HG03097 (cell line): ENCODE data around the gene RNF207.

Experiments used
- ATAC-seq: cut with Tn5 transposase; IDR thresholded peaks from one replicate; pipeline ENCODE4 v1.9.1; 2021; ENCODE audit not compliant: unreplicated experiment, low FRiP score

The RNF207 gene, protein sequence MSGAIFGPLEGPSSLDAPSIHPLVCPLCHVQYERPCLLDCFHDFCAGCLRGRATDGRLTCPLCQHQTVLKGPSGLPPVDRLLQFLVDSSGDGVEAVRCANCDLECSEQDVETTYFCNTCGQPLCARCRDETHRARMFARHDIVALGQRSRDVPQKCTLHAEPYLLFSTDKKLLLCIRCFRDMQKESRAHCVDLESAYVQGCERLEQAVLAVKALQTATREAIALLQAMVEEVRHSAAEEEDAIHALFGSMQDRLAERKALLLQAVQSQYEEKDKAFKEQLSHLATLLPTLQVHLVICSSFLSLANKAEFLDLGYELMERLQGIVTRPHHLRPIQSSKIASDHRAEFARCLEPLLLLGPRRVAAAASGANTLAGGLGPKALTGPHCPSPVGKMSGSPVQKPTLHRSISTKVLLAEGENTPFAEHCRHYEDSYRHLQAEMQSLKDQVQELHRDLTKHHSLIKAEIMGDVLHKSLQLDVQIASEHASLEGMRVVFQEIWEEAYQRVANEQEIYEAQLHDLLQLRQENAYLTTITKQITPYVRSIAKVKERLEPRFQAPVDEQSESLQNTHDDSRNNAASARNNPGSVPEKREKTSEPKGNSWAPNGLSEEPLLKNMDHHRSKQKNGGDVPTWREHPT

DNA sequence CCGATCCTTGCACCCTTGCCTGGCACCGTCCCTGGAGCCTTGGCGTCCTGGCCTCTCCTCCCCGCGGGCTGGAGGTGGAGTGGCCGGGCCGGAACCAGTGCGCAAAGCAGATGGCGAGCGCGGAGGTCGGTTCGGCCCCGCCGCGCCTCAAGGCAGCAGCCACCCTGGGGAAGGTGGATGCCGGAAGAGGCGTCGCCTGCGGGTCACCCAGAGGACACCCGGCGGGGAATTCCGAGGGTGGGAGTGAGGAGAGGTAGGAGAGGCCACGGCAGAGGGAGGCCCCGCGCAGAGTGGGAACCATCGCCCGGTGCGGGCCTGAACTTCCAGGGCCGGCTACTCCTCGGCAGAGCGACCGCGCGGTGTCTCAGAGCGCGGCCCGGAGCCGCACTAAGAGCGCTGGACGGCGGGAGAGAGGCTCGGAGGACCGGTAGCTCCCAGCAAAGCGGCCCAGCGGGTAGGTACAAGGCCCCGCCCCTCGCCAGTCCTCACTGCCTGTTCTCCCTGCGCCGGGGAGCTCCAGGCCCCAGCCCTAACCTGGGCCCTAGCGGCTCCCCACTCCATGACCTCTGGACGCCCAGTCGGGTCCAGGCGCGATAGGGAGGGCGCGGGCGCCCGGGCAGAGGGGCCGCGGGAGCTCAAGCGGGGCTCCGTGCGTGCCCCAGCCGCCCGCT lies at the start of gene RNF207:
Gene RNF207, plus strand, starts transcription at position 271 of the 671 bp plus-strand sequence. CDS start 417 bp downstream, outside the sequence.
- peak; percentile 57 for ATAC-seq

GRCh38 chr1:6157132-6157527 lies 48.8 kb upstream of the RNF207 start:
- ATAC-seq = no peak

- ATAC-seq = no peak
Observed at GRCh38 chr1:6157528-6158174, 48.3 kb upstream of the RNF207 start.

GRCh38 chr1:6158181-6158580 lies 47.7 kb upstream of the RNF207 start:
- no peak for ATAC-seq

DNA sequence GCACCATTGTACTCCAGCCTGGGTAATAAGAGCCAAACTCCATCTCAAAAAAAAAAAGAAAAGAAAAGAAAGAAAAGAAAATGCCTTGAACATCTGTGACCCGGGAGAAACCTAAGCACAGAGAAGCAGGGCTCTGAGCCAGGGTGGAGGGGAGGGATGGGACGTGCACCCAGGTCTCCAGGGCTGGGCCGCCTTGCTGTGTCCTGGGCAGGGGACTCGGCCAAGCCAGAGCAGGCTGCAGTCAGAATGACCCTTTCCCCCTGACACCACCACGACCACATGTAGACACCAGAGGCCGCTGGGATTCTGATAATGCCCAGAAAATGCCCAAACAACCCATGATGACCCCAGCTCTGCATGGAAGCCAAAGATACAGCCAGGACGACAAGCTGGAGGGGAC lies 43.6 kb upstream of the RNF207 start:
- ATAC-seq = no peak

DNA sequence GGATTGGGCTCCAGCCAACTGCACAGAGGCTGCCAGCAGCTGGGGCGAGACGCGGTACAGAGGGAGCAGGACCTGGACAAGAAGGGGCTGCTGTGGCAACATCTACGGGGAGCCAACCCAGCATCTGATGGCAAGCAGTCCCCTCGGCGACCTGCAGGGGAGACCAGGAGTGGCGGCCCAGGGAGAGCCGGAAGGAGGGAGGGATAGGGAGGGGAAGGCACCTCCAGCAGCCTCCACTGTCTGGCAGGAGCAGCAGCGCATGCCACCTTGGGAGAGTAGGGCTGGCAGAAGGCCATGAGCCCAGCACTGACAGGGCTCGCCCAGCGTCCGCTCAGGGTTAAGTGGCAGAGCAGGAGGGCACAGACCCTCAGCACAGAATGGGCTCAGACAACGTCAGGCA lies 43.1 kb upstream of the RNF207 start:
- no peak for ATAC-seq

DNA sequence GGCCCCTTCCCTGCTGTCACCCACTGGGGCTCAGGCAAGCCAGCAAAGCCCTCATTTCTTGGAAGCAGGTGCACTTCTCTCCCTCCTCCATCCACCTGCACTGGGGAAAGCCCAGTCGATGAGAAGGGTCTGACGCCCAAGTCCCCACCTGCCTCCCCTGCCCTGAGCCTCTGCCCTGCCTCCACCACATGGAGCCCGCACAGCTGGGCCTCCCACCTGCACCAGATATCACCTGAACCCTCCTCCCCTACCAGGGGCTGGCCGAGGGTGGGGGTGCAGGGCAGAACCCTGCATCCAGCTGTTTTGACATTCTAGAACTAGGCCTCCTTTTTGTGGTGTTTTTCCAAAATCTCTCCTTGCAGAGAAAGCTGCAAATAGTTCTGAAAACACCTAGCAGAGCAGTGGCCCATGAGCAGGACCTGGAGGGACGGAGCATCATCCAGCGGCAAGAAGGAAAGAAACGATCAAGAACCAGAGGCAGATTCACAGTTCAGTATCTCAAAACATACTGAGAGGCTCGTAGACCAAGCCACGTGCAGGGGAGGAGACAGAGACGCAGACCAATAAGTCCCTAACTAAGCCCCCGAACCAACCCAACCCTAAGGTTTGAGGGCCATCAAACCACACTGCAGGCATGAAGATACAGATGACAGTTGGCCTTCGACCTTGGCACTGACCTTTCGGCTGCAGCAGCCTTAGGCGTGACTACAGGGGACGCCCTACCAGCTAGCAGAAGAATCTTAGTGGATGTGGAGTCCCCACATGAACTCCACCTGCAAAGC lies 42.5 kb upstream of the RNF207 start:
- no peak for ATAC-seq

DNA sequence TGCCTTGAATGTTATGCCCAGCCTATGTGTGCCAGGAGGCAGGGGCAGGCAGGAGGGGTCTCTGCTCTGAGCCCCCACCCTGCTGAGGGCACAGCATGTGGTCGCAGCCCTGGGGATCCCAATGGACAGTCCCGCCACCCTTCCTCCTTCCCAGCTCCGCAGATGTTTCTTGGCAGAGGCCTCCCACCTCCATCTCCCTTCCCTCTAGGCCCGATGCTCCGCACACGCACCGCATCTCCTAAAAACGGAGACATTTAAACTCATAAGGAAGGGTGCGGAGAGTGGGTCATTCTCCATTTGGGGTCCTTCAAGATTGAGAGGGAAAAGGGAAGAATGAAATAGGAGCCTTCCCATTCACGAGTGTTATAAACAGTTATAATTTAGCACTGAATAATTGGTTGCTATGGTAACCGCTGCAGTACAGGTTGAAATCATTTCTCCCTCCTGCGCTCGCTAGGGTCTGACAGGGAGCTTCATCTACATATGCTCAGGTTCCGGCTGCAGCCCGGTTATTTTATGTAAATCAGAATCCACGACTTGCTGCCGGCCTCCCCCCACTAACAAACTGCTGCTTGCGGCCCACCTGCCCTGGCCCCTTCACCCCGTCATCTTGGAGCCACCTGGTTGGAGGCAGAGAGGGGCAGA lies 41.8 kb upstream of the RNF207 start:
- no peak for ATAC-seq

DNA sequence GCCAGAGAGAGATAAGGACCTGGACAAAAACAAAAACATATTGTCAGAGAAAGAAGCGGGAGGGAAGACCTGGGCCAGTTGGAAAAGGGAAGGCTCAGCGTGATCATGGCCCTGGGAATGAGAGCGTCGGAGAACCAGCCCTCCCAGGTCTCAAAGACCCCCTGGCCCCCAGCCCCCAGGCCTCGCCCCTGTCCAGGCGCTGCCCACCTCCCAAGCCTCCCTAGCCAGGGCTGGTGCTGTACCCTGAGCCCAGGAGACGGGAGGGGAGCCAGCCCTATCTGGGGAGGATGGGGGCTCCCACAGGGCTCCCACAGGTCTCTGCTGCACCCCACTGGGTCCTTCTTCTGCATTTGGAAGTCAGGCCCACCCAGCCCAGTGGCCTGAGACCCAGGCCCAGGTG lies 40.9 kb upstream of the RNF207 start:
- ATAC-seq = no peak

DNA sequence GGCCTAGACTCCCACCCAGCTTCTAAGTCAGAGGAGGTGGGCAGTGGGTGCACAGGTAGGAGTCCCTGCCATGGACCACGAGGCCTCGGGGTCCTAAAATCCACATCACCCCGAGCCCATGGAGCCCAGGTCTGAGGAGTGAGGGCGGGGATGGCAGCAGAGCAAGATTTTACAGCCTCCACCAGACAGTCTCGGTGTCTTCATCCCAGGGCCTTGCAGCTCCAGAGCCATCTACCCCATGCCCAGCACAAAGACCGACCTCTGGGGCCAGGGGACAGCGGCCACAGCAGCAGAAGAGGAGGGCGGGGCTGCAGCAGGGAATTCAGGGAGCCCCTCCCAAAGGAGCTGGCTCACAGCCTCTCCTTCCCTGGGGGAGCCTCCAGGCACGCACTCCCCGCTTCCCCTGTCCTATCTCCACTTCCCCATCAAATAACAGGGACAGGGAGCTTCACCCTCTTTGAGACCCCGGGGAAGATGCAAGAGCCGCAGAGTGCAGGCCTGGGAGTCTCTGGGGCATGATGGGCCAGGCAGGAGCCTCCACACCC lies 40.4 kb upstream of the RNF207 start:
- ATAC-seq = no peak

DNA sequence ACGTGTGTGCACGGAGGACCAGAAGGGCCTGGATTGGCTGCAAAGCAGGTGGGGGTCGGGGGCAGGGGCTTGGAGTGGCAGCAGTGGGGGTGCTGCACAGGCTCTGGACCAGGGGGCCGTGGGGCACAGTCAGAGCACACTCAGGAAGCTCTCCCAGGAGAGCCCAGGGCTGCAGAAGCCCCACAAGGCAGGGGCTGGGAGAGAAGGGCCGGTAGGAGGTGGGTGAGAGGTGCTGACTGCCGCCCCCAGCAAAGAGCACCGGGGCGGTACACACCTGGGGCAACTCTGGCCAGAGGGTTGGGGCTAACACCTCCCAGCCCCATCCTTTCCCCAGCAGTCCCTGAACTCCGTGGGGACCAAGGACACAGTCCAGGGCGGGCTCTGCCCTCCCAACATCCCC lies 39.7 kb upstream of the RNF207 start:
- ATAC-seq = no peak

GRCh38 chr1:6166655-6167390 lies 39.1 kb upstream of the RNF207 start:
- ATAC-seq = no peak

DNA sequence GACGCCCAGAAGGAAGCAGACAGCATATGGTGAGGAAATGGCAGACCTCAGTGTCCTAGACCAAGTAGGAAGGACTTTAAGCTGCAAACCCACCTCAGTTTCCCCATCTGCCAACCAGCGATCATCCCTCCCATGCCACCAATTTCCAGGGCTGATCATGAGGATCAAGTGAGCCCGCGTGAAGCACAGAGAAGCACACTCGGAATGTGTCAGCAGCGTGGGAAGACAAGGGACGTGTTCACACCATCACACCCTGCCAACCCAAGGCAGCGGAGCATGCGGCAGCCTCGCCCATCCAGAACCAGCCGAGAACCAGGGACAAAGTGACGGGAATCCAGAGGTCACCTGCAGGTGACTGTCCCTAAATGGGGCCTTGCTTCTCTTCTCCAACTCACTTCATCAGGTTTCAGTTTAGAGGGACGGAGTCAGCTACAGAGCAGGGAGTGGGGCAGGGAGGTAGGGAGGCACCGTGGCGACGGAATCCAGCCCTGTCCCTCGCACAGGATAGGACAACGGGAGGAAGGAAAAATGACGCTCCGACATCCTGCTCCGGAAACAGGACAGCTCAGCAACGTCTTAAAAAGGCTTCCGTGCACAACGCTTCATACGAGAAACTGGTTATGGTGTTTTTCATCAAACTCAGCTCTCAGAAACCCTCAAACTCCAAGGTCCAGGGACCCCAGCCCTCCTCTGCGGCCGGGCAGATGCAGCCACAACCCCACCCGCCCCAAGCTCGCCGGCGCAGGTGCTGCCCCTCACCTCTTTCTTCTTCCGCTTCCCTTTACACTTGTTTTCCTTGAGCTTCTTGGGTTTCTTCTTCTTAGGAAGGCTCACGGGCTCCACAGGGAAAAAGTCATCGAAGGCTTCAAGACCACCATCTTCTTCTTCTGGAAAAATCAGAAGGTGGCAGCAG lies 38.3 kb upstream of the RNF207 start:
- ATAC-seq = no peak

DNA sequence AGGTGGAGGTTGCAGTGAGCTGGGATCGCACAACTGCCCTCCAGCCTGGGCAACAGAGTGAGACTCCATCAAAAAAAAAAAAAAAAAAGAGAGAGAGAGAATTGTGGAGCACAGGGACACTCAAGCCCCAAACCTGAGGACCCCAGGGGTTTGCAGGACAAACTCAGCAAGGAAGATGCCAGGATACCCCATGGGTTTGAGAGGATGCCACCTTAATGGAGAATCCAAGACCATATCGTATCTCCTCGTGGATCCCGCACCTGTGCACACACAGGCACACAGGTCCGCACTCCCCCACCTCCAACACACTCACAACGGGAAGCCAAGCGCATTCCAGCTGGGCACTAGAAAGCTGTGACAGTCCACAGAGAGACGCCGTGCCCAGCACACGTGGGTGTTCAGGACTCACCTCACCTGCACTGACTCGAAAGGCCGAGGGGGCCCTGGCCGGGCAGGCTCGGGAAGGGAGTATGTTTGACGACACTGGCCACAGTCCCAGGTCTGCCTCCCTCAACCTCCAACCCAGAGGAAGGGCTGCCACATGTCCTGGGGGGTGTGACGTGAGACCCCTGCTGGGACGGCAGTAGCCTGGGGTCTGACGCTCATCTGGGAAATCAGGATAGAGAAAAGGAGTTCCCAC lies 36.9 kb upstream of the RNF207 start:
- no peak for ATAC-seq

GRCh38 chr1:6170116-6170741 lies 35.7 kb upstream of the RNF207 start:
- ATAC-seq = no peak

DNA sequence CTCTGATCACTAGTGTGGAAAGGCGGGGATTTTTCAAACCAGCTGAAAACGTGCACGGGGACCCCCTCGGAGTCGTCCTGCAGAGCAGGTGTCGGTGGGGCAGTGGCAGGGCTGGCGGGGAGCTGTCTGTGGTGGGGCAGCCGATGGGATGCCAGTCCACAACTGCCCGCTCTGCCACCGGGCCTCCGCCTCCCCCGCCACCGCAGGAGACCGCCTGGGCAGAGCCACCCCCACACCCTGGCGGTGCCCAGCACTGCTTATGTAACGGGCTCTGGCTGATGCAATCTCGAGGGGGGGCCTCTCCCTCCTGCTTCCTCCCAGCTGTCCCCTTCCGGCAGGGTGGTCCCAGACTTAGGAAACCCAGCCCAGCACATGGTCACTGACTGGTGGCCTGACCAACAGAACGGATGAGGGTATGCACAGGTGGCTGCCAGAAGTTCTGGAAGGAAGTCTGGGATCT lies 35.1 kb upstream of the RNF207 start:
- ATAC-seq = no peak

GRCh38 chr1:6171548-6172124 lies 34.3 kb upstream of the RNF207 start:
- ATAC-seq = no peak
